HepG2 (cell line): Measurements from ENCODE around the gene RPL21. TPM values are rescaled to one million over a fixed set of nuclear protein-coding genes. Genes with fewer than 3 reads are reported as not detected.
A peak's percentile ranks its signal among the peaks of the same experiment; 100 is the strongest.

Experiments
- DNMT3B ChIP-seq: conservative IDR thresholded peaks from 2 replicates; pipeline ENCODE4 v1.6.1; 2016; ENCODE audit warnings: missing biosample characterization, control low read depth
- GLI4 ChIP-seq: sonication (generic); formaldehyde crosslinking; IDR thresholded peaks from 2 replicates; pipeline ENCODE4 v1.5.1; 2020; ENCODE audit warnings: missing genetic modification reagents, mild to moderate bottlenecking, moderate library complexity, borderline replicate concordance
- HNRNPK ChIP-seq: fragments of 200-400 bp; formaldehyde crosslinking; IDR thresholded peaks from 2 replicates; pipeline ENCODE4 v1.6.1; 2018; ENCODE audit warnings: low read length, low read depth, moderate library complexity, mild to moderate bottlenecking; ENCODE audit not compliant: poor library complexity, severe bottlenecking
- KLF13 ChIP-seq: sonication (generic); formaldehyde crosslinking; IDR thresholded peaks from 2 replicates; pipeline ENCODE4 v1.4.0; 2020; ENCODE audit warnings: mild to moderate bottlenecking, missing genetic modification reagents
- SNRNP70 ChIP-seq: fragments of 200-400 bp; formaldehyde crosslinking; IDR thresholded peaks from 2 replicates; pipeline ENCODE4 v1.6.1; 2017; ENCODE audit warnings: mild to moderate bottlenecking, low read depth, low read length, moderate library complexity
- SRSF1 ChIP-seq: fragments of 200-400 bp; formaldehyde crosslinking; optimal IDR thresholded peaks from 2 replicates; pipeline ENCODE3; 2017; ENCODE audit warnings: mild to moderate bottlenecking, low read depth, low read length, moderate library complexity
- ZNF350 ChIP-seq: sonication (generic); formaldehyde crosslinking; IDR thresholded peaks from 2 replicates; pipeline ENCODE4 v1.4.0; 2020; ENCODE audit warnings: mild to moderate bottlenecking, low read depth, missing genetic modification reagents, borderline replicate concordance
- ZNF567 ChIP-seq: sonication (generic); formaldehyde crosslinking; IDR thresholded peaks from 2 replicates; pipeline ENCODE4 v1.8.1; 2023; ENCODE audit warnings: mild to moderate bottlenecking, missing genetic modification reagents, borderline replicate concordance
- ZNF883 ChIP-seq: sonication (generic); formaldehyde crosslinking; IDR thresholded peaks from 2 replicates; pipeline ENCODE4 v1.5.1; 2020; ENCODE audit warnings: mild to moderate bottlenecking, missing genetic modification reagents; ENCODE audit errors: not compliant biosample characterization
- polyA plus RNA-seq, 8 experiments: library from polyadenylated mRNA; depleted of rRNA in 3 of 8; stranded (reverse) in 7 of 8; unstranded in 1 of 8; fragments of >200 nt; fragmentation: Illumina TruSeq in 4 of 8; extraction: Trizol in 4 of 8; gene quantifications; 2 replicates each; pipeline versions ENCODE4 v1.2.1 to v1.2.3, GENCODE V29; 2011 to 2016; ENCODE audit warnings: low read depth in 4 of 8, missing spikeins in 1 of 8, mixed read lengths in 1 of 8; ENCODE audit not compliant: insufficient read depth in 1 of 8
- total RNA-seq, 5 experiments: library from RNA; depleted of rRNA; stranded (reverse); fragments of >200 nt; fragmentation: Illumina TruSeq; extraction: Trizol; gene quantifications; 2 replicates each; pipeline ENCODE4 v1.2.3, GENCODE V29; 2016; ENCODE audit warnings: low read depth in 1 of 5
- TF ChIP-seq, protein P1 (sequence below): sonication (generic); formaldehyde crosslinking; IDR thresholded peaks from one replicate; pipeline ENCODE4 v1.5.1; 2020; ENCODE audit warnings: mild to moderate bottlenecking, missing genetic modification reagents; ENCODE audit errors: not compliant biosample characterization
- TF ChIP-seq, protein P2 (sequence below): sonication (generic); formaldehyde crosslinking; IDR thresholded peaks from 2 replicates; pipeline ENCODE4 v1.4.0; 2020; ENCODE audit warnings: missing genetic modification reagents
- TF ChIP-seq, protein P3 (sequence below): IDR thresholded peaks from 2 replicates; pipeline ENCODE4 v1.6.1; 2016; ENCODE audit warnings: missing compliant biosample characterization, missing genetic modification reagents, borderline replicate concordance
- TF ChIP-seq, protein P4 (sequence below), 2 experiments: sonication (generic) in 1 of 2; formaldehyde crosslinking in 1 of 2; IDR thresholded peaks; 2 replicates each; pipeline versions ENCODE4 v1.5.1 to v1.6.1; 2011 to 2020; ENCODE audit warnings: borderline replicate concordance in 1 of 2, low read depth in 1 of 2, low read length in 1 of 2, mild to moderate bottlenecking in 1 of 2, missing genetic modification reagents in 1 of 2, moderate library complexity in 1 of 2

RPL21 gene
- total and polyA plus RNA-seq, 2 of the 13 experiments (the other 11 are each of a cell fraction or from before 2014, with no cell fraction given), result 1,234 to 1,261 TPM

DNA sequence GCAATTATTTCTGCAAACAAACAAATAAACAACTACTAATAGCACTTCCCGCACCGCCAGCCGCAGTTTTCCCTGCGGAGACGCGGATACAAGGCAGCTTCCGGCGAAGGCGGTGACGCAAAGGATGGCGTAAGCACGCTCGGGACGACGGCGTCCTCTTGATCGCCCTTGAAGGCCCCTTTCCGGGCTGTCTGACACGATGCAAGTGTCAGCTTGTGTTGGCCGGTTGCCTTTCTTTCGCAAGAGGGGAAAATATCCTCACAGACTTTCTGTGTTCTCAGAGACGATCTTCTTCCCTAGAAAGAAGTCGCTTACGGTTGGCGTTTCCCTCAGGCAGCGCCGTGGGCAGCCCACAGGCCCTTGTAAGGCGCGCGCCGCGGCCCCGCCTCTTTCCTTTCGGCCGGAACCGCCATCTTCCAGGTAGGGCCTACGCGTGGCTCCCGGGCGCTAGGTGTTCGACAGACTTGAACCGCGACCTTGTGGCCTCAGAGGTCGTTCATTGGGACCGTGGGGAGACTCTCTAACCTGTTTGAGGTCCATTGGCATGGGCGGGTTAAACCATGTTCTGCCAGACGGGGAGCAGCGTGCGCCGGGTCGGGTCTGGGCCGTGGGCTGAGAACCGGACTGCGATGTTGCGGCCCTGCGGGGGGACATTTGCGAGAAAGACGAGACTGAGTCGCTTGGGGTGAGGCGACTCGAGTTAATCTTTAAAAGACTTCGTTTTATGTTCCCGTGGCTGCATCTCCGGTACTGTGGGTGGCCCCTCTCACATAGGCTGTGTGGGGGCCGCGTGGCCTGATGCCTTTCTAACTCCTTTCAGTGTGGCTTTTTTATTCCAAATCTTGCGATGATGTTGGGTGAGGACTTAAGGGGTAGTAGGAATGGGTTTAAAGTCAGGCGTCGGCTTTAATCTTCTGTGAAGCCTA is at the start of gene RPL21 (continued):
- TF ChIP-seq, protein P1, sequence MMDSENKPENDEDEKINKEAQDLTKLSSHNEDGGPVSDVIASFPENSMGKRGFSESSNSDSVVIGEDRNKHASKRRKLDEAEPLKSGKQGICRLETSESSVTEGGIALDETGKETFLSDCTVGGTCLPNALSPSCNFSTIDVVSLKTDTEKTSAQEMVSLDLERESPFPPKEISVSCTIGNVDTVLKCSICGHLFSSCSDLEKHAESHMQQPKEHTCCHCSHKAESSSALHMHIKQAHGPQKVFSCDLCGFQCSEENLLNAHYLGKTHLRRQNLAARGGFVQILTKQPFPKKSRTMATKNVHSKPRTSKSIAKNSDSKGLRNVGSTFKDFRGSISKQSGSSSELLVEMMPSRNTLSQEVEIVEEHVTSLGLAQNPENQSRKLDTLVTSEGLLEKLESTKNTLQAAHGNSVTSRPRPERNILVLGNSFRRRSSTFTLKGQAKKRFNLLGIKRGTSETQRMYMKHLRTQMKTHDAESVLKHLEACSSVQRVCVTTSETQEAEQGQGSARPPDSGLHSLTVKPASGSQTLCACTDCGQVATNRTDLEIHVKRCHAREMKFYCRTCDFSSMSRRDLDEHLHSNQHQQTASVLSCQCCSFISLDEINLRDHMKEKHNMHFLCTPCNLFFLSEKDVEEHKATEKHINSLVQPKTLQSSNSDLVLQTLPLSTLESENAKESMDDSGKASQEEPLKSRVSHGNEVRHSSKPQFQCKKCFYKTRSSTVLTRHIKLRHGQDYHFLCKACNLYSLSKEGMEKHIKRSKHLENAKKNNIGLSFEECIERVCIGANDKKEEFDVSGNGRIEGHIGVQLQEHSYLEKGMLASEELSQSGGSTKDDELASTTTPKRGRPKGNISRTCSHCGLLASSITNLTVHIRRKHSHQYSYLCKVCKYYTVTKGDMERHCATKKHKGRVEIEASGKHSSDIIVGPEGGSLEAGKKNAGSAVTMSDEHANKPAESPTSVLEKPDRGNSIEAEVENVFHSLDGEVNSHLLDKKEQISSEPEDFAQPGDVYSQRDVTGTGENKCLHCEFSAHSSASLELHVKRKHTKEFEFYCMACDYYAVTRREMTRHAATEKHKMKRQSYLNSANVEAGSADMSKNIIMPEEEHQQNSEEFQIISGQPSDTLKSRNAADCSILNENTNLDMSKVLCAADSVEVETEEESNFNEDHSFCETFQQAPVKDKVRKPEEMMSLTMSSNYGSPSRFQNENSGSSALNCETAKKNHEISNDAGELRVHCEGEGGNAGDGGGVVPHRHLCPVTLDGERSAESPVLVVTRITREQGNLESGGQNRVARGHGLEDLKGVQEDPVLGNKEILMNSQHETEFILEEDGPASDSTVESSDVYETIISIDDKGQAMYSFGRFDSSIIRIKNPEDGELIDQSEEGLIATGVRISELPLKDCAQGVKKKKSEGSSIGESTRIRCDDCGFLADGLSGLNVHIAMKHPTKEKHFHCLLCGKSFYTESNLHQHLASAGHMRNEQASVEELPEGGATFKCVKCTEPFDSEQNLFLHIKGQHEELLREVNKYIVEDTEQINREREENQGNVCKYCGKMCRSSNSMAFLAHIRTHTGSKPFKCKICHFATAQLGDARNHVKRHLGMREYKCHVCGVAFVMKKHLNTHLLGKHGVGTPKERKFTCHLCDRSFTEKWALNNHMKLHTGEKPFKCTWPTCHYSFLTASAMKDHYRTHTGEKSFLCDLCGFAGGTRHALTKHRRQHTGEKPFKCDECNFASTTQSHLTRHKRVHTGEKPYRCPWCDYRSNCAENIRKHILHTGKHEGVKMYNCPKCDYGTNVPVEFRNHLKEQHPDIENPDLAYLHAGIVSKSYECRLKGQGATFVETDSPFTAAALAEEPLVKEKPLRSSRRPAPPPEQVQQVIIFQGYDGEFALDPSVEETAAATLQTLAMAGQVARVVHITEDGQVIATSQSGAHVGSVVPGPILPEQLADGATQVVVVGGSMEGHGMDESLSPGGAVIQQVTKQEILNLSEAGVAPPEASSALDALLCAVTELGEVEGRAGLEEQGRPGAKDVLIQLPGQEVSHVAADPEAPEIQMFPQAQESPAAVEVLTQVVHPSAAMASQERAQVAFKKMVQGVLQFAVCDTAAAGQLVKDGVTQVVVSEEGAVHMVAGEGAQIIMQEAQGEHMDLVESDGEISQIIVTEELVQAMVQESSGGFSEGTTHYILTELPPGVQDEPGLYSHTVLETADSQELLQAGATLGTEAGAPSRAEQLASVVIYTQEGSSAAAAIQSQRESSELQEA (CRISPR knock-in tag), result peak; percentile 82
- TF ChIP-seq ZNF567 (CRISPR knock-in tag) (0 out of 2 replicates have a peak, but pooled peaks have one; percentile 42), KLF13 (CRISPR knock-in tag) (peak; percentile 90; the same call in 1 of the 2 replicates), HNRNPK (no peak), DNMT3B (0 out of 2 replicates have a peak, but pooled peaks have one; percentile 42), SRSF1 (peak; percentile 77), ZNF883 (CRISPR knock-in tag) (peak; percentile 97), GLI4 (CRISPR knock-in tag) (peak; percentile 93), SNRNP70 (no peak), ZNF350 (peak; percentile 84; the same call in 1 of the 2 replicates)
- TF ChIP-seq, protein P2, sequence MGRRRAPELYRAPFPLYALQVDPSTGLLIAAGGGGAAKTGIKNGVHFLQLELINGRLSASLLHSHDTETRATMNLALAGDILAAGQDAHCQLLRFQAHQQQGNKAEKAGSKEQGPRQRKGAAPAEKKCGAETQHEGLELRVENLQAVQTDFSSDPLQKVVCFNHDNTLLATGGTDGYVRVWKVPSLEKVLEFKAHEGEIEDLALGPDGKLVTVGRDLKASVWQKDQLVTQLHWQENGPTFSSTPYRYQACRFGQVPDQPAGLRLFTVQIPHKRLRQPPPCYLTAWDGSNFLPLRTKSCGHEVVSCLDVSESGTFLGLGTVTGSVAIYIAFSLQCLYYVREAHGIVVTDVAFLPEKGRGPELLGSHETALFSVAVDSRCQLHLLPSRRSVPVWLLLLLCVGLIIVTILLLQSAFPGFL (CRISPR knock-in tag), result no peak
- TF ChIP-seq, protein P3, sequence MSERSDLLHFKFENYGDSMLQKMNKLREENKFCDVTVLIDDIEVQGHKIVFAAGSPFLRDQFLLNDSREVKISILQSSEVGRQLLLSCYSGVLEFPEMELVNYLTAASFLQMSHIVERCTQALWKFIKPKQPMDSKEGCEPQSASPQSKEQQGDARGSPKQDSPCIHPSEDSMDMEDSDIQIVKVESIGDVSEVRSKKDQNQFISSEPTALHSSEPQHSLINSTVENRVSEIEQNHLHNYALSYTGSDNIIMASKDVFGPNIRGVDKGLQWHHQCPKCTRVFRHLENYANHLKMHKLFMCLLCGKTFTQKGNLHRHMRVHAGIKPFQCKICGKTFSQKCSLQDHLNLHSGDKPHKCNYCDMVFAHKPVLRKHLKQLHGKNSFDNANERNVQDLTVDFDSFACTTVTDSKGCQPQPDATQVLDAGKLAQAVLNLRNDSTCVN (CRISPR knock-in tag), result peak; percentile 83; the same call in 1 of the 2 replicates
- TF ChIP-seq, protein P4, sequence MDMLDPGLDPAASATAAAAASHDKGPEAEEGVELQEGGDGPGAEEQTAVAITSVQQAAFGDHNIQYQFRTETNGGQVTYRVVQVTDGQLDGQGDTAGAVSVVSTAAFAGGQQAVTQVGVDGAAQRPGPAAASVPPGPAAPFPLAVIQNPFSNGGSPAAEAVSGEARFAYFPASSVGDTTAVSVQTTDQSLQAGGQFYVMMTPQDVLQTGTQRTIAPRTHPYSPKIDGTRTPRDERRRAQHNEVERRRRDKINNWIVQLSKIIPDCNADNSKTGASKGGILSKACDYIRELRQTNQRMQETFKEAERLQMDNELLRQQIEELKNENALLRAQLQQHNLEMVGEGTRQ (IDR thresholded peaks at IDR 0.05; ENCODE audit: low read depth, low read length), result no peak
- TF ChIP-seq, protein P4 (CRISPR knock-in tag; IDR thresholded peaks at IDR 0.05; ENCODE audit: borderline replicate concordance), result peak; percentile 43; the same call in 1 of the 2 replicates
